GM19193 (cell line): ENCODE data around the gene SMO.

ENCODE experiments used
- POLR2A ChIP-seq: IDR thresholded peaks from 4 replicates; pipeline ENCODE4 v1.6.1; 2011; ENCODE audit not compliant: insufficient read depth, insufficient read length; ENCODE audit errors: extremely low read depth

The SMO gene

DNA sequence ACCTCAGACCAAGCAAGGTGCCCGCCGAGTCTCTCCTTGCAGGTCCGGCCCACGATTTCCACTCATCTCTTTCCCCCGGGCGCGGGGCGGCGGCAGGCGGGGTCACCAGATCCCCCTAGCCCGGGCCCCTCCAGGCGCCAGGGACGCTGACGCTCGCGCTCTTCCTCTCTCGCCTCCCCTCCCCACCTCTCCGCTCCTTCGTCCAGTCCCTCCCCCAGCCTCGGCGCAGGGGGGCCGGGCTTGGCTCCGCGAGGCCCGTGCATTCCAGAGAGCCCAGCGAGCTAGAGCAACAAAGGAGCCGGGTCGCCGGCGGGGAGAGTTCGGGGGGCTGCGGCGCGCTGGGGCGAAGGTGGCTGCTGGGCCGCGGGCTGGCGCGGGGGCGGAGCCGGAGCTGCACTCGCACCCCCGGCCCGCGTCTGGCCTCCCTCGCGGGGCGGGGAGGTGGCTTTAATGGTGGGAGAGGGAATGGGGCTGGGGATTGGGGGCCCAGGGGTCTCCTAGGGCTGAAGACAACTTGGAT is at the start of gene SMO:
Gene SMO, plus strand, starts transcription at position 262 of the 520 bp plus-strand sequence. CDS start 519 bp downstream, outside the sequence.
- no peak for TF ChIP-seq POLR2A

DNA sequence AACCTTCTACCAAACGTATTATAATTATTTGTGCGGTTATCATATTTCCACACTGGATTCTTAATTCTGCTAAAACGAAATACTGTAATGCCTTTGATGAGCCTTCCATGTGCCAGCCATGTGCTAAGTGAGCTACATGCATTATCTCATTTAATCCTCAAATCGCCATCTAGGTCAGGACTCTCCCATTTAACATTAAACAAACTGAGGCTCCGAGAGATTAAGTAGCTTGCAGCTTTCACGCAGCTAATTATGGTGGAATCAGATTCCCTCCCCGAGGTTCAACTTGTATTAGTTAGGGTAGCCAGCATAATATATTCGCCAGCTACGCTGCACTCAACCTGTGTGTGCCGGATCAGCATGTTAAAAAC is 44.7 kb upstream of the SMO start:
- TF ChIP-seq POLR2A, result no peak

DNA sequence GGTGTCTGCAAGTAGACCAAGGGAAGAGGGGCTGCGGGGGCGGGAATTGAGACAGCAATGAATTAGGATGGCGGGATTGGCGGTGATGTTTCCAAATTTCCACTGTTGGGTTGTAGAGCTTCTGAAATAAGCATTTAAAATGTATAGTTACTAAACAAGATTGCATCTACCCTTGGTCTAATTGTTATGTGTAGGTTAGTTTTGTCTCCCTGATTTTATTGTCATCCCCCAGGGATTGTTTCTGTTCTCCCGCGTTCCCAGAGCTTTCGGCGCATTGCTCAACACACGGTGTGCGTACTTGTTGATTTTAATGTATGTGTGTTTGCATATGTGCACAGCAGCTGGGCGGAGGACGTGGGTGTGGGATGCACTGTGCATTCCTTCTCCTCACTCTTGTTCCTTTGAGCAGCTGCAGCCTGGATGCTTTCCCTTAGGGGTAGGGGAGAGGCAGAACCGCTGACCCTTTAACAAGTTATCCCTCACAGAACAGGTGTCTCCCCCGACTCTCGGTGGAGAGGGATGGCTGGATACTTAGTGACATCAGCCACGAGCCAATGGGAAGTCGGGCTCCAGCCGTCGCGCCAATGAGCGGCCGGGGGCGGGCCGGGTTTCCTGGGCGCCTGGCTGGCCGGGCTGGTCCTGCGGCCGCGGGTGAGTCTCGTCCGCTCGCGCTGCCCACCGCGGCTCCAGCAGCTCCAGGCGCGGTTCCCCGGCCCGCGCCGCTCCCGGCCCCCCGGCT is 44.2 kb upstream of the SMO start, which contains the start of gene TSPAN33:
Gene TSPAN33, plus strand, starts transcription at position 613 of the 739 bp plus-strand sequence. CDS start 274 bp downstream, outside the sequence.
- TF ChIP-seq POLR2A, result peak; percentile 55

DNA sequence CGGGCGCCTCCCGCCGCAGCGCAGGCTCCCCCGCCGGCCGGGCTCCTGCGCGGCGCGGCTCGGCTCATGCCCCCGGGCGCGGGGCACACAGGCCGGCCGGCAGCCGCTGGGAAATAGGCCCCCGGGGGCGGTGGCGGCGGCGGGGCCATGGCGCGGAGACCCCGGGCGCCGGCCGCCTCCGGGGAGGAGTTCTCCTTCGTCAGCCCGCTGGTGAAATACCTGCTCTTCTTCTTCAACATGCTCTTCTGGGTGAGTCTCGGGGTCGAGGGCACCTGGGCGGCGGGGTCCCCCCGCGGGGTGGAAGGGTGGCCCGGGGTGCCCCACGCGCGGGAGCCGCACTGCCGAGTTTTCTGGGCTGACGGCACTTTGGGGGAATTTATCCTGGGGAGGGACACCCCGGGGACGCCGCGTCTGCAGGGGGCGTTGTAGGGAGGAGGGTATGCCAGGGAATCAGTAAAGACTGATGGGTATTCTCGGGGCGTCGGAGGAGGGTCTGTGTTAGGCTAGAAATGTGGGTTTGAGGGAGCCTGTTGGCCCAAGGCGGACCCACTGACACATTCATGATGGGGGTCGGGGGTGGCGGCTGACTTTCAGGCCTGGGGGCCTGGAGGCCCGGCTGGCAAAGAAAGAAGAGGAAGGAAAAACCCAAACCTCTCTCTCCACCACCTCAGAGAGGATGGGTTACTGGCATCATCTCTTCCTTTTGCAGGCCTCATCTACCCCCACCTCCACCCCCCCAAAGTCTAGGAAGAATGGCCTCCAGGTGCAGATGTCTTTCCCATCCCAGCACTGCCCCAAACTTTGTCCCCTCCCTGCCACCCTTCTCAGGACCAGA is 43.4 kb upstream of the SMO start:
- TF ChIP-seq POLR2A, result peak; percentile 2

DNA sequence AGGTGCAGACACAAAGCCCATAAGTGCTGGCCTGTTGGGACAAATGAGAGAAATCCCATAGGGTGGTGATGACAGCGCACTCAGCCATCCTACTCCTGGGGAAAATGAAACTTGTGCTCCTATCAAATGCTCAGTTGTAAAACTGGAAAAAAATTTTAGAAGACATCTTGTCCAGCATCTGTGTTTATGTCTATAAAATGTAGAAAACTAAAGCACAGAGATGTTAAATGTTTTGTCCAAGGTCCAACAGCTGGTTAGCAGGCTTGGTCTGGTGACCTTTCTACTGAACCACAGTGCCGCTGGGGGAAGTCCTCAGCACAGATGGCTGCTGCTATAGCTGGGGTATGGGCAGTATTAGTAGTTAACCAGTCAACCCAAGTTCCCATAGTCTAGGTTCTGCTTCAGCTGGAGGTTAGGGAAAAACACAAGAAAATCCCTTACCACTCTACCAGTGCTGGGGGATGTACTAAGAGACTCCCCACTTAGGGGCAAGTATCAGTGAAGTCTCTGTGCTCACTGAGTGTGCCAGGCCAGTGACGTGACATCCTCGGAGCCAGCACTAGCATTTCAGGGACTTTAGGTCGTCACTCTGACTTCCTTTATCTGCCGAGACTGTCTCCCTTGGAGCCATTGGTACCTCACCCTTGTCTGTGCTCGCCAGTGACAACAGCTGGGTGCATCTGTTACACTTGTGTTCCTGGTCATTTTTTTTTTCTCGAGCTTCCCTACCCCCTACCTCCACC is 42.0 kb upstream of the SMO start:
- TF ChIP-seq POLR2A, result peak; percentile 62

DNA sequence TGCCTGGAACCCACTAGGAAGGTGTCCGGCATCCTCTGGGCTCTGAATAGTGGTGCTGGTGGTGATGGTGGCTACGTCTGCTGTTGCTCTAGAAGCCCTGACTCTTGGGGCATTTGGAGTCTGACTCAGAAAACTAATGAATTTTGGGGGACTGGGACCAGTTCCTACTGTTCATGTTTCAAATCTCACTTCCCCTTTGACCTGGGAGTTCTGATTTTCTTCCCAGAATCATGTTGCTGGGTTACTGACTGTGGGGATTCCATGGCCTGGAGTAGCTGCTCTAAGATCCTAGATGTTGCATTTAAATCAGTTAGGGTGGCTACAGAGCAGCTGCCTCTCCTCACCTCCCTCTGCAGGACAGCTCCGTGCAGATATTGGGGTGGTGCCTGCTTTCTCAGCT is 40.7 kb upstream of the SMO start:
- TF ChIP-seq POLR2A, result no peak

DNA sequence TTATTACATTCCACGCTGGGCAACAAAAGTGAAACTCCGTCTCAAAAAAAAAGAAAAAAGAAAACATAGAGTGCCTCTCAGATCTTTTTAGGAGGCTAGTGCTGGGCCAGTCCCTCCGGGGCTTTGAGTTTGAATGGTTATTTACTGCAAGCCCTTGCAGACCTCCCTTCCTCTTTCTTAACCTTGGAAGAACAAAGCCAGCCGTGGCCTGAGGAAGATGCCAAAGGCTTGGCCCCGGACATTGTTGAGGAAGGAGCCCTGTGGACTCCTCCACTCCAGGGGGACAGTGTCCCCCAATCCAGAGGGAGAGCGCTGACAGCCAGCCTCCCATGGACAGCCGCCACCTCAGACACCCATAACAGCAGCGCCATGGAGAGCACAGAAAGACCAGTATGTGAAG is 38.9 kb upstream of the SMO start:
- no peak for TF ChIP-seq POLR2A

DNA sequence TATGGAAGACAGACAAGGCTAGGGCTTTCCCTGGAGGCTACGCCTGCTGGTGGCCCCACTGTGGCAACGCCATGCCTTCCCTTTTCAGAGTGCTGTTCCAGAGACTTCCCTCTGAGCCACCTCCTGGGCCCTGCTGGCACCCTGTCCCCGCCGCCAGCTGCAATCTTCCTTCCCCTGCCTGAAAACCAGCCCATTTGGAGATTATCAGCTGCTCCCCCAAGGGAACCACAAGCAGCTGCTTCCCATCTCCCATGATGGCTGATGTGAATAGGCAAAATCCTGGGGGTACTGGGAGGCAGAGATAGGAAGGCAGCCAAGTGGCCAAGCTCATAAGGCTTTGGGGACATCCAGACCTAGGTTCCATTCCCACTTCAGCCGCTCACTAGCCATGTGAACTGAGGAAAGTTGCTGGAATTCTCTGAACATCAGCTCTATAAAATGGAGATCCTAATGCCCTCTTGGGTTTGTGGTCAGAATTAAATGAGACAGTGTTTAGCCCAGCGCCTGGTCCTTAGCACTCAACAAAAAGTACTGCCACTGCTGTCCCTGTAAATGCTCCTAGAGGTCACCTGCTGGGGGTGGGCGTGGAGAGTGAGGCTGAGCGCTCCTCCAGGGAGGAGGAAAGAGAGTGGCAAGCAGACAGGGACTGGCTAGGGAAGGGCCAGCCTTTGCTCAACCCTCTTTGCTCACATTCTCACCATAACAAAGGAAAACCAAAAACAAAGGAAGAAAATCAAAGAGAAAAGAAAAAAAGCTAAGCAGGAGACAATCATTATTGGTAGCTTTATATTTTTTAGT is 38.0 kb upstream of the SMO start:
- no peak for TF ChIP-seq POLR2A

DNA sequence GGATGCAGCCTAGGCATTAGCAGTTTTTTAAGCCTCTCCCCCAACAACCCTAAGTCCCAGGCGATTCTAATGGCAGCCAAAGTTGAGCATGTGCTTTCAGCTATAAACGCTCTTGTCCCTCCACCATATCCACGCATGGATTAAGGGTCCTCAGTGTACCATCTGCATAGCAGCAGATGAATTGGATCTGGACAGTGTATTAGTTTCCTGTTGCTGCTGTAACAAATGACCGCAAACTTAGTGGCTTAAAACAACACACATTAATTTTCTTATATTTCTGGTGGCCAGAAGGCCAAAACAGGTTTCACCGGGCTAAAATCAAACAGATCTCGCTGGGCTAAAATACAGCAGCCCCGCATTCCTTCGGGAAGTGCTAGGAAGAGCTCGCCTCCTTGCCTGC is 30.8 kb upstream of the SMO start:
- TF ChIP-seq POLR2A, result no peak

DNA sequence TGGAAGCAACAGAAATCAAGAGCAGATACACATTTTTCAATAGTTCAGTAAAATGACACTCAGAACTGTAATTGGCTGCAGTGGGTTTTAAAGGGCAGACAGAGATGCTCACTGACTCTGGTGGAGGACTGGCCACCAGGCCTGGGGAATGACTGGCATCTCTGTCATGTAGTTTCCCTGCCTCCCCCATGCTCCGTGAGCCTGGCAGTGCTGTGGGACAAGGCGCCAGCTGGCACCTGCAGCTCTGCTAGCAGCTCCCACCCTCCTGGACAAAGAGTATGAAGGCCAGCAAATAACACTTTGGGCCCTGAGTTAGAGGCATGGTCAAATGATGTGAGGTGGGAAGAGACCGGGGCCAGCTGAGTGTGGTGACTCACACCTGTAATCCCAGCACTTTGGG is 28.9 kb upstream of the SMO start:
- TF ChIP-seq POLR2A, result no peak

DNA sequence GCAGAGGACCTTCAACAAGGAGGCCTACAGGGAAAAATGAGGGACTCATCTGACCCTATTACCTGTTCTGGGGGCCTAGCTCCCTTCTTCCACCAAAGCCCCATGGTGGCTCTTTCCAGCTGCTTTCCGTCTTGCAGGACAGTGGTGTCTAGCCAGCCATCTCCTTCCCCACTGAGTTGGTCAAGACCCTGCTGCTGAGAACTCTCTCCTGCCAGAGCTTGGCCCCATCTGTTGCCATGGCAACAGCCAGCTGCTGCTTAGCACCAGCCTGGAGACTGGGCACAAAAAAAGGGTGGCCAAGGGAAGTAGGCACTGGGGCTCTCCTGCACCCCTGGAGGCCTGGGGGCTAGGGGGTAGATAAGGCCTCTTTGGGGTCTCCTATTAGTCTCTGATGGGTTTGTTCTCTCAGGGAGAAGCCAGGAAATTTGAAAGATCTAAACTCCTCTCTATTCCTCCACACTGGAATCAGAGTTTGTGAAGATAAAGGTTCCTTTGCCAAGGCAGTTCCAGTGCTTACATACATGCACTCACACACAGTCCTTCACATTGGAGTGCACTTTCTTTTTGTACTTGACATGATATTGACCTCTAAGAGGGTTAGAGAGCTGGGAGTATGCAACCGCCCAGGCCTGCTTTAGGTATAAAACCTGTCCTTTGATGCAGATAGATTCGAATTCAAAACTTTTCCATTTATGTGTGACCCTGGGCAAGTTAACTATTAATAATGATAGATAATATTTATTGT is 28.1 kb upstream of the SMO start:
- TF ChIP-seq POLR2A, result no peak

DNA sequence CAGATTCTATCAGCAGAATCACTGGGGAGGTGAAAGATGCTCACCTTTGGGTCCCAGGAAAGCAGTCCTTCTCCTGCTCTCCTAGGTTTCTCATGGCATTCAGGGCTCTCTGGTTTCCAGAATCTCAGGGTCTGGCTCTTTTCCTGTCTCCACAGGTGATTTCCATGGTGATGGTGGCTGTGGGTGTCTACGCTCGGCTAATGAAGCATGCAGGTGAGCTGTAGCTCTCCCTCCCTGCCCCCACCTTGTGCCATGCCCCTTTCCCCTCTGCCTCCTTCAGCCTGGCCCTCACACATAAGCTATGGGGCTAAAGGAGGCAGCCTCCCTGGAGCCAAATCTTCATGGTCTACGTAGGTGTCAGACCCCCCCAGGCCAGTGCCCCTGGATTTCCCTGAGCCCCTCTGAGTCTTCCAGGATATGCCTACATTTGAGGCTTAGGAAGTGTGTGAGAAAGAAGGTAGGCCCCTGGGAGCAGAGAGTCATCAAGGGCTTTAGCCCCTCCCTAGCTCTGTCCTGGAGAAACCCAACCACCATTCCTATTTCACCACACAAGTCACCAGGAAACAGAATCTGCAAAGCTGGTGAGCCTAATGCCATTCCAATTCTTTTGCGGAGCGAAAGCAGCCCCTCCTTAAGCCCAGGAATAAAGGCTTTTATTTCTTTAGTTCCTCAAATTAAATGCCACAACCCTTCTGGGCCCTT is 26.8 kb upstream of the SMO start:
- no peak for TF ChIP-seq POLR2A

DNA sequence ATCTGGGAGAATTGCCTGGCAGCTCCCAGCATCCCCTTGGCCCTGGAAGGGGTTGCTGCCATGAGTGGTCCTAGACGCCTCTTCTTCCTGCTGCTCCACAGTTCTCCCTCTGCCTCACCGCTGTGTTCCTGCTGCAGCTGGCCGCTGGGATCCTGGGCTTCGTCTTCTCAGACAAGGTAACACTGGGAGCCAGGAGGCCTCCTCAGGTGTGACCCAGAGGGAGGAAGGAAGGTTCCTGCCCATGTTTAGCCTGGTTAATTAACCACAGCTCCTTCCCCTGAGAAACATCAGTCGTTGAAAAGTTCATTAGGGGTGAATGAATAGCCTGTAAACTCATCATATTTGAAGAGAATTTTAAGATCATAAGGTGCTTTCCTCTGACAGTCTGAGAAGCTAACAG is 25.7 kb upstream of the SMO start:
- TF ChIP-seq POLR2A, result no peak
